OCI-LY3 (cell line): ENCODE measurements around the gene FHOD3.

Experiments
- H2AFZ ChIP-seq: fragments of 200-600, 300-600 bp; shearing (Covaris generic); 2 replicates; pipeline ENCODE4 v1.6.0; 2014; ENCODE audit warnings: antibody characterized with exemption, low read depth, low read length
- H3K27ac ChIP-seq: fragments of 200-600, 300-600 bp; sonication (generic); 2 replicates; pipeline ENCODE4 v1.5.1; 2014; ENCODE audit warnings: mild to moderate bottlenecking, low read length, moderate library complexity, mixed read lengths
- H3K27me3 ChIP-seq: fragments of 200-600, 300-600 bp; sonication (generic); 2 replicates; pipeline ENCODE4 v1.6.1; 2014; ENCODE audit warnings: low read depth, low read length, mixed read lengths
- H3K36me3 ChIP-seq: fragments of 200-600, 300-600 bp; sonication (generic); replicated peaks from 2 replicates; pipeline ENCODE3; 2014; ENCODE audit warnings: low read depth, low read length, mixed read lengths
- H3K4me1 ChIP-seq: fragments of 300-600, 200-600 bp; sonication (generic); 2 replicates; pipeline ENCODE4 v1.6.1; 2014; ENCODE audit warnings: low read length, mixed read lengths
- H3K4me2 ChIP-seq: fragments of 200-600, 300-600 bp; sonication (generic); 2 replicates; pipeline ENCODE4 v1.6.1; 2014; ENCODE audit warnings: low read length, mixed read lengths
- H3K4me3 ChIP-seq: fragments of 300-600, 200-600 bp; sonication (generic); 2 replicates; pipeline ENCODE4 v1.5.1; 2014; ENCODE audit warnings: antibody characterized with exemption, mild to moderate bottlenecking, low read length, moderate library complexity
- H3K79me2 ChIP-seq: fragments of 300-600, 200-600 bp; shearing (Covaris generic); 2 replicates; pipeline ENCODE4 v1.6.1; 2014; ENCODE audit warnings: mild to moderate bottlenecking, low read length, mixed read lengths
- H3K9ac ChIP-seq: fragments of 300-600, 200-600 bp; shearing (Covaris generic); 2 replicates; pipeline ENCODE4 v1.6.0; 2014; ENCODE audit warnings: mild to moderate bottlenecking, low read length, moderate library complexity
- H3K9me3 ChIP-seq: fragments of 200-600, 300-600 bp; shearing (Covaris generic); 2 replicates; pipeline ENCODE4 v1.6.1; 2014; ENCODE audit warnings: low read length, mixed read lengths; ENCODE audit not compliant: insufficient read depth
- H4K20me1 ChIP-seq: fragments of 200-600, 300-600 bp; sonication (generic); 2 replicates; pipeline ENCODE4 v1.6.1; 2016; ENCODE audit warnings: low read length, mixed read lengths; ENCODE audit not compliant: insufficient read depth
- CTCF ChIP-seq: fragments of 200-600, 300-600 bp; sonication (generic); IDR thresholded peaks from 2 replicates; pipeline ENCODE4 v1.5.1; 2014; ENCODE audit warnings: antibody characterized with exemption, low read length, low read depth
- EZH2phosphoT487 ChIP-seq: fragments of 200-600 bp; shearing (Covaris generic); IDR thresholded peaks from 2 replicates; pipeline ENCODE4 v1.6.1; 2018; ENCODE audit warnings: antibody characterized with exemption, mixed run types, low read depth

Gene FHOD3

GRCh38 chr18:36594621-36595020, 297.1 kb downstream of the FHOD3 start:
- Histone ChIP-seq H3K27ac (no peak overlapping the region), H3K79me2 (no peaks in the 10 kb centered on the region), H3K4me2 (no peak overlapping the region), H4K20me1 (no peaks in the 10 kb centered on the region), H2AFZ (no peak overlapping the region), H3K4me1 (no peaks in the 10 kb centered on the region), H3K4me3 (no peak overlapping the region), H3K36me3 (no peaks in the 10 kb centered on the region), H3K27me3 (no peaks in the 10 kb centered on the region), H3K9me3 (no peaks in the 10 kb centered on the region), H3K9ac (no peak overlapping the region)
- TF ChIP-seq CTCF (no peak), EZH2phosphoT487 (no peak)

- no peaks in the 10 kb centered on the region for H3K27me3 ChIP-seq
- no peaks in the 10 kb centered on the region for H3K9me3 ChIP-seq
- H2AFZ ChIP-seq: no peak overlapping the region
- H3K4me3 ChIP-seq: no peak overlapping the region
- no peaks in the 10 kb centered on the region for H3K79me2 ChIP-seq
- no peak overlapping the region for H3K4me2 ChIP-seq
- H4K20me1 ChIP-seq: no peaks in the 10 kb centered on the region
- H3K36me3 ChIP-seq: no peaks in the 10 kb centered on the region
- no peak overlapping the region for H3K9ac ChIP-seq
- no peaks in the 10 kb centered on the region for H3K4me1 ChIP-seq
- TF ChIP-seq EZH2phosphoT487: no peak
- no peak for TF ChIP-seq CTCF
- H3K27ac ChIP-seq: no peak overlapping the region
These were observed 297.7 kb downstream of the FHOD3 start for GRCh38 chr18:36595046-36595817.

DNA sequence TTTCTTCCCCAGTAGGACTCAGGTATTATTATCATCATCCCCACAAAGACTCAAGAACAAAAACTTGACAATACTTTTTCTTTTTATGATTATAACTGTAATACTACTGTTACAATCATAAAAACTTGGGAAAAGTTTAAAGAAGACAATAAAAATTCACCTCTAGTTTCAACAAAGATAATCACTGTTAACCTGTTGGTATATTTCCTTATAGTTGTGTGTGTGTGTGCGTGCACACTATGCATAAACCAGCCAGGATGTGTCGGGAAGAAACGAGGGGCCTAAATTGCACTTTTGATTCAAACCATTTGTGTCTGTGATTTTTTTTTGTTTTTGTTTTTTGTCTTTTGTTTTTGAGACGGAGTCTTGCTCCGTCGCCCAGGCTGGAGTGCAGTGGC, 298.3 kb downstream of the FHOD3 start:
- H3K4me2 ChIP-seq: no peak overlapping the region
- H3K9me3 ChIP-seq: no peaks in the 10 kb centered on the region
- no peaks in the 10 kb centered on the region for H3K79me2 ChIP-seq
- H4K20me1 ChIP-seq: no peaks in the 10 kb centered on the region
- no peaks in the 10 kb centered on the region for H3K27me3 ChIP-seq
- H3K36me3 ChIP-seq: no peaks in the 10 kb centered on the region
- no peak overlapping the region for H2AFZ ChIP-seq
- no peak overlapping the region for H3K4me3 ChIP-seq
- no peak overlapping the region for H3K27ac ChIP-seq
- TF ChIP-seq EZH2phosphoT487: no peak
- TF ChIP-seq CTCF: no peak
- H3K9ac ChIP-seq: no peak overlapping the region
- H3K4me1 ChIP-seq: no peaks in the 10 kb centered on the region

GRCh38 chr18:36597636-36598035, 300.1 kb downstream of the FHOD3 start:
- no peaks in the 10 kb centered on the region for H3K27me3 ChIP-seq
- H3K79me2 ChIP-seq: no peaks in the 10 kb centered on the region
- H2AFZ ChIP-seq: no peak overlapping the region
- TF ChIP-seq EZH2phosphoT487 (no peak), CTCF (no peak)
- no peaks in the 10 kb centered on the region for H3K4me1 ChIP-seq
- H3K36me3 ChIP-seq: no peaks in the 10 kb centered on the region
- H4K20me1 ChIP-seq: no peaks in the 10 kb centered on the region
- H3K4me2 ChIP-seq: no peak overlapping the region
- no peaks in the 10 kb centered on the region for H3K9me3 ChIP-seq
- H3K4me3 ChIP-seq: no peak overlapping the region
- no peak overlapping the region for H3K9ac ChIP-seq
- no peak overlapping the region for H3K27ac ChIP-seq
